ENCODE data around the gene YPEL2.

YPEL2 gene

GRCh38 chr17:59356543-59357218 lies 25.2 kb downstream of the YPEL2 start:
- DNase-seq: no peak

DNA sequence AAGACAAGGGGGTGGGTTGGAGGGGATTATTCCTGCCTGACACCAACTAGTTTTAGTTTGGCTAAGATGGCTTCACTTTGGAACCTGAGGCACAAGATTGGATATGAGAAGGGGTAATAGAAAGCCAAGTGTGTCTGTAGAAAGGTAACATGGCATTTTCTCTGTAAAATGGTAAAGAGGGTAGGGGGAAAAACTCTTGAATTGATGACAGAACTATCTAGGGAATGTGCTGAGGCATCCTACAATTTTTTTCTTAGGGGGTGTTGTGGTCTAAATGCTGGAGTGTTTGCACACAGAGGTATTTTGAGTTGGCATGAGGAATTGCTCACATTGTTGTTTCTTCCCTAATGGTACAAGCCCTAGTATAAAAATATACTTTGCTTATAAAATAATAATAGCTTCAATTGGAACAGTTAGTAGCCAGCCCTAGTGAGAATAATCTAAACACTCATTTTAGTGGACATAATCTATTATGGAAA lies 25.8 kb downstream of the YPEL2 start:
- no peak for DNase-seq

GRCh38 chr17:59357929-59358328 lies 26.5 kb downstream of the YPEL2 start:
- DNase-seq: peak in 1 of 56 donors; percentile 25

DNA sequence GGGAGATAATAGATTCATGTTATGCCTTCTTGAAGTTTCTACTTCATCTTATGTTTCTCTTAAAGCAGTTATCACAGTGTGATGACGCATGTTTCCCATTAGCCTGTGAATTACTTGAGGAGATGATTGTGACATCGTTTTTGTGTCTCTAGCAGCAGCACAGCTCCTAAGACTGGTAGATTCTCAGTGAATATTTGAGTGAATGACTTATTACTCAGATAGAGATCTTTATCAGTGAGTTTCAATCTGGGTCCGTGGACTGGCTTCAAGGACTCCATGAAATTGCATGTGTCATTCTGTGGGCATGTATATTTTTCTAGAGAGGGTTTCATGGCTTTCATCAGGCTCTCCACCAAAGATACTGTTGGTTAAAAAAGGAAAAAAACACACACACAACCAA lies 29.9 kb downstream of the YPEL2 start:
- no peak for DNase-seq

- peak in 6 of 56 donors; percentile 8 to 67 (median 40) for DNase-seq
These were observed 30.7 kb downstream of the YPEL2 start for GRCh38 chr17:59361916-59362810.

GRCh38 chr17:59362811-59363205 lies 31.4 kb downstream of the YPEL2 start:
- DNase-seq: no peak

GRCh38 chr17:59365383-59365981 lies 34.0 kb downstream of the YPEL2 start:
- peak in 31 of 56 donors; percentile 11 to 75 (median 38) for DNase-seq

DNA sequence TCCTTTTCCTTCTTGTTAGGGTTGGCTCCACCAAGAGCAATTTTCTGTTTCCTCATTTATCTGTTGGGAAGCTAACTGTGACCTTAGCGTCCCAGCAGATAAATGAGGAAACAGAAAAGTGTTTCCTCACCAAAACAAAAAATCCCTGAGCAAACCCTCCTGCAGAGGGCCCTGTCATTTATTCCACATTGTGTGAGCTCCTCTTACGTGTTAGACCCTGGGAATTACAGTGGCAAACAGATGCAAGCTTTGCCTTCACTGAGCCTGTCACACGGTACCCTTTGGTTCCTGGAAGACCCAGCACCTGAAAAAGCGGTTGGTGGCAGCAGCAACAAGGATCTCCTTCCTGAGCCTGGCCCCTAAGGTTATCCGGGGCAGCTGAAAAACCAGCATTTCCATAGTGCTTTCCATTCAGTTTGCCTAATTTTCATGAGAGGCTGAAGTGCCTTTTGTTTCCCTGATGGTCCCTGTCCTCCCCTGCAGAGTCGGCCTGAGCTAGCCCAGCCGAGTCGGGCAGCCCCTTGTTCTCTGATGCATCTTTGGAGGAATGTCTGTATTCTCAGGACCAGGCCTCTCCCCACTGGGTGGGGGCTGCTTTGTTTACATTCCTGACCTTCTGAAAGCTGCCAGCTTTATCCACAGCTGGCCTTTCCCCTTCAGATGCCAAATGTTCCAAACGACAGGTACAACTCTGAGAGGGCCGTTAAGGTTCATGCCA lies 34.7 kb downstream of the YPEL2 start:
- peak in 5 of 56 donors; percentile 24 to 60 (median 37) for DNase-seq

GRCh38 chr17:59366773-59367656 lies 35.6 kb downstream of the YPEL2 start:
- DNase-seq: peak in 1 of 56 donors; percentile 36

- no peak for DNase-seq
These were observed 36.2 kb downstream of the YPEL2 start for GRCh38 chr17:59367657-59368045.

GRCh38 chr17:59368218-59368857 lies 36.9 kb downstream of the YPEL2 start:
- no peak for DNase-seq

DNA sequence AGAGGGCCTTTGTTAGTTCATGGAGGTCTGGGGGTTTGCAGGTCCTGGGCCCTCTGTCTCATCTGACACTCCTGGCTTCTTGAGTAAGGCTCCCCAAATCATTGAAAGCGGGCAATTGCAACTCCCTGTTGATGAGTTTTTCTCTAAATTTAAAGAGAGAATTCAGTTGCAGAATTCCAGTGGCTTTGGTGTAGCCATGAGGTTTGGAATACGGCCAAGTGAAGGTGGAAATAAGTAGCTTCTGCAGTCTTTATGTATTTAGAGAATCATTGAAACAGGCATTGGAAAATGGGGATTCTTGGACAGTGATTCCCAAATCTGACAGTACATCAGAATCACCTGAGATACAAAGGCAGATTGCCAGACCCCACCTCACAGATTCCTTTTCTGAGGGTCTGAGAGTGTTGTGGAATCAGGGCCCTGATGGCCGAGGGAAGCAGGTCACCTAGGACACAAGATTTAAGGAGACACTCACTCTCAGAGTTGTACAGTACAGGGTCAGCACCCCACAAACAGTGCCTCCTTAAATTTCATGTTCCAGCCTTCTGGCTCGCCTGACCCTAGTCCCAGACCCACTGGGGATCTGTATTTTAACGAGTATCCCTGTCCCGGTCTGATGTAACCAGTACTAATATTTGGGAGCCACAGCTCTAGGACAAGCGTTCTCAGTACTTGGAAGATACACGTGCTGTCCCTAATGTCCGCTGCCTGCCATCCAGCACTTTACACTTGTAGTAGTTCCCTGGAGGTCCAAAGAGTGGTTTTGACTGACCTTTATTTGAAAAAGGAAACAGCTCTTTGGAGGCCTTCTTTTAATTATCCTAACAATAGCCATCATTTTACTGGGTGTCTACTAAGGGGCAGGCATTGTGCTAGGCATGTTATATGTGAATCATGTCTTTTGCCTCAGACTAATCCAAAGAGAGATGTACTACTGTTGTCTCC lies 37.8 kb downstream of the YPEL2 start:
- DNase-seq: no peak

- peak in 6 of 56 donors; percentile 15 to 54 (median 28) for DNase-seq
These were observed 39.3 kb downstream of the YPEL2 start for GRCh38 chr17:59370593-59371299.

DNA sequence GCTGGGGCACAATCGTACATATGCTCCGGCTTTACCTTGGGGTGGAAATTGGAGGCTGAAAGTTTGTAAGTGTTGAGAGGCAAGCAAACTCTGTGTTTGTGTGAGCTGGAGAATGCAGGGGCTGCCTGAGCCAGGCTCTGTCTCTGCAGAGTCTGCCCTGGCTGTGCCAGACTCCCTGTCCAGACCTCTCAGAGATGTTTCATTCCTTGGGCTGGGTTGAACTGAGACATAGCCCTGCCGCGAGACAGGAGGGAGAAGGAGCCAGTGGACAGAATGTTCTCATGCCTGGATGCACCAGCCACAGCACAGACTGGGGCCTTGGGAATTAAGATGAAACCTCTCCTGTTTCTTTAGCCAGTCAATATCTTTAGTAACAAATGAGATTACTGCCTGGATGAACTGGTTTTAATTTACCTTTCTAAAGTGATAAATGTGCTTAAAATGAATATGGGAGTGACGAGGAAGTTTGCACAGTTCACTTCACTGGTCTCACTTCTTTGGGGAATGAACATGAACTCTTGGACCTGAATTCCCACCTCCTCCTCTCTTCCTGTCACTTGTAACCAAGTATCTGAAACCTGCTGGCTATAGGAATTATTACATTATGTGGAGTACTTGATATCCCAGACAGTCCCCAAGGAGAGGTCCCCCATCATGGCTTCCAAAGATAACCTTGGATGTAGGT lies 40.1 kb downstream of the YPEL2 start:
- DNase-seq: peak in 10 of 56 donors; percentile 18 to 42 (median 31)

DNA sequence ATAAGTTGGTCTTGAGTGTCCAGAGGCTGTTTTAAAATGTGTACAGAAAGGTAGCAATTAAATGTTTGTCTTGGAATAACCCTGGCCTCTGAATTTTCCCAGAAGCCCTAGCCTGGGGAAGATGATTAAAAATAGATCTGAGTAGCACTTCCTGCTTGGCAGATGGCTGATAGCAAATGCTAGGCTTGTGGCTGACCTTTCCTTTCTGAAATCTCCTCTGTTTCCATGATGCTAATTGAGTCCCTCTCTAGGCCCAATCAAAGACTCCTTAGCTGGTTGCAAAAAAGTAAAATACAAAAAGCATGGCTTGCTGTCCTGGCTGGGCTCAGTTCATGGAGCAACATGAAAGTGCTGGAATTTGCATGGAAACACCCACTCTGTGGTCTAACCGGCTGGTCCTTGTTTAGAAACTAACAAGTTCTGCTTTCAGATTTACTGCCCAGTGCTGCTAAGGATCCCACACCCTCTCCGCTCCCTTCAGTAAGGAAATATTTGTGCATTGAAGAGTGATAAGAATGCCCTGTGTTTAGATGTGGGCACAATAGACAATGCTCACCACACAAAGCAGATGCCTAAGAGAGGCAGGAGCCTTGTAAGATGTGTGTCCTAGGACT lies 40.8 kb downstream of the YPEL2 start:
- peak in 11 of 56 donors; percentile 18 to 63 (median 41) for DNase-seq

DNA sequence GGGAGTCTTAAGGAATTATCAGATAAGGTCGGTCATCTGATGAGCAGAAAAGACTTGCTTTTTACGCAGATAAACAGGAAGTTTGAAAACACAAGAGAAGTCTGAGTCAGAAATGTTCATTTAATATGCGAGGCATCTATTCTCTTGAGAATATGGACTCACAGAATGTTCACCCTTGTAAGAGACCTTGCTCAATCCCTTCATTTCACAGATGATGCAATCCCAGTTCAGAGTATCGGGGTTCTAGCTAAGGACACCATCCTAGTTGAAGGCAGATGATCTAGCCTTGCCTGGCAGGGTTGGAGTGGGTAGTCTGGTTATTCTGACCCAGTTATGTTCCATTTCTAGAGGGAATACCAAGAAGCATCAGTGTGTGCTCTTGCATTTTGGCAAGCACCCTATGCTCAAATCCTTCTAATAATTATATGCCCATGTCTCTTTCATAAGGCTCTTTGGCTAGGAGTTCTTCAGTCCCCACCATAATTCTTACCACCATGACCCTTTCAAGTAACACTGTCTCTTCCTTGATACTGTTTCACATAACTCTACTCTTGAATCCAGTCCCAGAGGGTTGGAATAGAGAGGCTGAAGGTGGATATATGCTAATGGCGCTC lies 42.5 kb downstream of the YPEL2 start:
- DNase-seq: no peak

Data from amygdala (tissue), 56 donors.